ENCODE measurements around the gene ZNF554. TPM values are rescaled to one million over a fixed set of nuclear protein-coding genes. Genes with fewer than 3 reads are reported as not detected.
A peak's percentile ranks its signal among the peaks of the same experiment; 100 is the strongest.

The ZNF554 gene
- total RNA-seq, 2 experiments from 2014 or later: 3.5 to 3.6 TPM

DNA sequence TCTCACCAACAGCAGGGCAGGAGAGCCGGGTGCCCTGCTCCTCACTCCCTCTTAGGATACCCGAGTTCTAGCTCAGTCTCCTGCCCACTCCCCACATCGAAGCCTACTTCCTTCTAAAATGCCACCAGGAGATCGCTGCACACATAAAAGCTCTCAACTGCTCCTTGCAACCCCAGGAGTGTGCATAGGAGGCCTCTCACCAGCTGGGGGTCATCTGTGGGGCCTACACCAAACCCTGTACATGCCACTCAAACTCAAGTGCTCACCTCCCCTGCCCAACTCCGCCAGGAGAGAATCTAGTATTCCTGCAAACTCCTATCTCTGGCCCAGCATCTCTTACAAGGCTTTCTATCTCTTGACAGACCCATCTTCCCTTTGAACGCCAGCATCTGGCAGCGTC lies 39.4 kb upstream of the ZNF554 start:
- H3K36me3 Mint-ChIP-seq (ENCODE audit: low read depth): peaks cover 25% of the 10 kb centered on the region
- POLR2A ChIA-PET: no interaction called here
- no peak for ATAC-seq (ENCODE audit: poor library complexity)
- intact Hi-C loops (cut with DNase I, micrococcal nuclease): no loop called here
- H3K4me3 Mint-ChIP-seq: peak overlapping the region; percentile 54
- H3K9me3 Mint-ChIP-seq: no peaks in the 10 kb centered on the region
- peaks cover 60% of the 10 kb centered on the region for H3K4me1 Mint-ChIP-seq (ENCODE audit: low read depth)
- Histone ChIP-seq H3K4me1 (ENCODE audit: insufficient read depth, low read length) (peaks cover 64% of the 10 kb centered on the region), H3K27me3 (ENCODE audit: control insufficient read depth in 1 of 2, insufficient read depth in 2 of 2, low read length in 2 of 2) (no peaks in the 10 kb centered on the region), H3K36me3 (ENCODE audit: insufficient read depth, low read length) (peaks cover 3% of the 10 kb centered on the region), H3K4me3 (ENCODE audit: low read length) (no peak overlapping the region), H3K27ac (ENCODE audit: low read depth in 1 of 2, low read length in 2 of 2) (no peak overlapping the region), H3K9me3 (ENCODE audit: control insufficient read depth in 1 of 2, insufficient read depth in 1 of 2, low read length in 2 of 2) (no peaks in the 10 kb centered on the region)
- CTCF ChIA-PET: interaction anchor here (1.9 kb wide), 1 partner anchor 31 kb away, joined by 7 read pairs; no protein-coding TSS in a partner anchor
- TF ChIP-seq, protein P1, sequence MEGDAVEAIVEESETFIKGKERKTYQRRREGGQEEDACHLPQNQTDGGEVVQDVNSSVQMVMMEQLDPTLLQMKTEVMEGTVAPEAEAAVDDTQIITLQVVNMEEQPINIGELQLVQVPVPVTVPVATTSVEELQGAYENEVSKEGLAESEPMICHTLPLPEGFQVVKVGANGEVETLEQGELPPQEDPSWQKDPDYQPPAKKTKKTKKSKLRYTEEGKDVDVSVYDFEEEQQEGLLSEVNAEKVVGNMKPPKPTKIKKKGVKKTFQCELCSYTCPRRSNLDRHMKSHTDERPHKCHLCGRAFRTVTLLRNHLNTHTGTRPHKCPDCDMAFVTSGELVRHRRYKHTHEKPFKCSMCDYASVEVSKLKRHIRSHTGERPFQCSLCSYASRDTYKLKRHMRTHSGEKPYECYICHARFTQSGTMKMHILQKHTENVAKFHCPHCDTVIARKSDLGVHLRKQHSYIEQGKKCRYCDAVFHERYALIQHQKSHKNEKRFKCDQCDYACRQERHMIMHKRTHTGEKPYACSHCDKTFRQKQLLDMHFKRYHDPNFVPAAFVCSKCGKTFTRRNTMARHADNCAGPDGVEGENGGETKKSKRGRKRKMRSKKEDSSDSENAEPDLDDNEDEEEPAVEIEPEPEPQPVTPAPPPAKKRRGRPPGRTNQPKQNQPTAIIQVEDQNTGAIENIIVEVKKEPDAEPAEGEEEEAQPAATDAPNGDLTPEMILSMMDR (IDR thresholded peaks at IDR 0.05): no peak
- H3K27me3 Mint-ChIP-seq: no peaks in the 10 kb centered on the region
- DNase-seq: no peak
- peak overlapping the region; percentile 25 for H3K27ac Mint-ChIP-seq

DNA sequence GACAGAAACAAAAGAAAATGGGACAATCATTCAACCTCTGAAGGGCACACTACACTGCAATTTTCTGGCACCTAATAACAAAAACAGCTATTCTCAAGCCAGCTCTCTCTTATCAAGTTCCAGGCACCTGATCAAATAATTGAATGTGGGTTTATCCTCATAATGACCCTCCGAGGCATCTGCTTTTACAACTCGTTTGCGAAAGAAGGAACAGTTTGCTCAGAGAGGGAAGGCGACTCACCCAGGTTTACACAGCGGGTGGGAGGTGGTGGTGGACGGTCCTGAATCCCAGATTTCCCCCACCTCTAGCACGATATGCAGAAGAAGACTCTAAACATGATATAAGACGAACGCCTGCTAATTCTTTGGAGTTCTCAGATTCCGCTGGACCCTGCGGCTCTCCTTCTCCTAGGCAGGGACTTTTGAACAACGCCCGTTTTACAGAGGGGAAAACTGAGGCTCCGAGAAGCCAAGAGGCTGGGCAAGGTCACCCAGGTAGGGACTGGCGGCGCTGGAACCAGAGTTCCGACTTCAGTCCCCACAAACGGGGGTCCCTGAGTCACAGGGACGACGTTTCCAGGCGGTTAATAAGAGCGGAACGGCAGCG lies 37.2 kb upstream of the ZNF554 start:
- no peak for ATAC-seq (ENCODE audit: poor library complexity)
- peak in 1 of 14 experiments; percentile 20 for DNase-seq
- H3K27ac ChIP-seq (ENCODE audit: low read depth in 1 of 2, low read length in 2 of 2): peak overlapping the region; percentile 79 to 90
- ChIA-PET CTCF (interaction anchor here (1.1 to 1.4 kb wide), 4 partner anchors 33 to 59 kb away, joined by 3 to 6 read pairs (median 4); partner anchors contain the start of genes ZNF554 and ZNF555), POLR2A (interaction anchor here (1.0 to 1.5 kb wide), 4 partner anchors 39 to 307 kb away, joined by 3 to 6 read pairs (median 6); partner anchors contain the start of genes GADD45B and ZNF555)
- H3K9me3 ChIP-seq (ENCODE audit: control insufficient read depth in 1 of 2, insufficient read depth in 1 of 2, low read length in 2 of 2): no peaks in the 10 kb centered on the region
- peaks cover 15% of the 10 kb centered on the region for H3K36me3 Mint-ChIP-seq (ENCODE audit: low read depth)
- peaks cover 3% of the 10 kb centered on the region for H3K36me3 ChIP-seq (ENCODE audit: insufficient read depth, low read length)
- TF ChIP-seq, protein P1 (IDR thresholded peaks at IDR 0.05): no peak
- peak overlapping the region; percentile 94 for H3K4me3 Mint-ChIP-seq
- peak overlapping the region; percentile 100 for H3K4me3 ChIP-seq (ENCODE audit: low read length)
- intact Hi-C loops (cut with DNase I, micrococcal nuclease): loop anchor here in 1 of 2 experiments (2.0 kb wide), 1 partner anchor 42 kb away; the partner anchor contains the start of gene SLC39A3
- H3K9me3 Mint-ChIP-seq: no peaks in the 10 kb centered on the region
- peaks cover 52% of the 10 kb centered on the region for H3K4me1 Mint-ChIP-seq (ENCODE audit: low read depth)
- H3K27ac Mint-ChIP-seq: peak overlapping the region; percentile 91
- H3K4me1 ChIP-seq (ENCODE audit: insufficient read depth, low read length): peaks cover 62% of the 10 kb centered on the region
- no peaks in the 10 kb centered on the region for H3K27me3 Mint-ChIP-seq
- no peaks in the 10 kb centered on the region for H3K27me3 ChIP-seq (ENCODE audit: control insufficient read depth in 1 of 2, insufficient read depth in 2 of 2, low read length in 2 of 2)

DNA sequence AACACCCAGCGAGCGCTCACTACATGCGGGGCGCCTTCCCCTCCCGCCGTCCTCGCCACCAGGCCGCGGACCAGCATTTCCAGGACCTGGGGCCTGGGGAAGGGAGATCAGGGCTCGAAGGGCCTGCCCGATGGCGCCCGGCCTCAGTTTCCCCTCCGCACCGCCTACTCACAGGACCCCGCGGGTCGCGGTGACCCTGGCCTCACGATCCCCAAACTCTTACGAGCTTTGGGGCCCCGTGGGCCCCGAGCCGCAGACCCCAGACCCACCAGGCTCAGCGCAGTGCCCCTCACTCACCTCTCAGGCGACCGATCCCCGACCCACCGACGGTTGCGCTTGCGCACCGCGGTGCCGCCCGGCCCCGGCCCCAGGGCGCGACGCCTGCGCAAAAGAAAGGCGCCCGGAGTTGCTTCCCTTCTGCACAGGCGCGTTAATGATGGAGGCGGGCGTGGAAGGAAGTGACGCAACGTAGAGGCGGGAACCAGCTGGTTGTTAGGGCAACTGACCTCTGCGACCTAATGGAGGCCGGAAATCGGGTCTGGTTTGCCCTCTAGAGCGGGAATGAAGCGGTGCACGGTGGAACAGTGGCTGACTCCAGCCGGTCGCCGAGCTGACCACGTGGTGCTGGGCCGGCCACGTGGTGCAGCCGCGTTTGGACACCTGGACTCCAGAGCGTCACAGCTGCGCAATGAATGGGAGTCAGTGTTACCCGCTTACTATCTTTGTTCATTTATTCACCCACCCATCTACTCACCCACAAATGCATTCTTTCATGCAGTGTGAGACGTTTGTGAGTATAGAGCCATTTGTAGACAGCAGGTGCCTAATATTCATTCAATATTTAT lies 36.5 kb upstream of the ZNF554 start, which contains the start of gene SGTA:
TSS of gene SGTA (minus strand) at position 338 of the 845 bp plus-strand sequence. CDS start 14,205 bp downstream, outside the sequence.
- Mint-ChIP-seq H3K4me1 (ENCODE audit: low read depth) (peaks cover 54% of the 10 kb centered on the region), H3K27me3 (no peaks in the 10 kb centered on the region), H3K27ac (peak within 1 kb of the TSS; percentile 91), H3K9me3 (no peaks in the 10 kb centered on the region), H3K4me3 (peak within 1 kb of the TSS; percentile 94), H3K36me3 (ENCODE audit: low read depth) (peaks cover 15% of the 10 kb centered on the region)
- peak; percentile 91 to 99 (median 95) for DNase-seq
- Histone ChIP-seq H3K9me3 (ENCODE audit: control insufficient read depth in 1 of 2, insufficient read depth in 1 of 2, low read length in 2 of 2) (no peaks in the 10 kb centered on the region), H3K36me3 (ENCODE audit: insufficient read depth, low read length) (peaks cover 3% of the 10 kb centered on the region), H3K4me3 (ENCODE audit: low read length) (peak within 1 kb of the TSS; percentile 100), H3K27ac (ENCODE audit: low read depth in 1 of 2, low read length in 2 of 2) (peak within 1 kb of the TSS; percentile 79 to 90), H3K4me1 (ENCODE audit: insufficient read depth, low read length) (peaks cover 62% of the 10 kb centered on the region), H3K27me3 (ENCODE audit: control insufficient read depth in 1 of 2, insufficient read depth in 2 of 2, low read length in 2 of 2) (no peaks in the 10 kb centered on the region)
- TF ChIP-seq, protein P1 (IDR thresholded peaks at IDR 0.05): peak; percentile 45
- peak; percentile 60 for ATAC-seq (ENCODE audit: poor library complexity)
- ChIA-PET CTCF (interaction anchor here (0.5 to 1.4 kb wide), 5 partner anchors 34 to 1205 kb away, joined by 3 to 6 read pairs (median 4); partner anchors contain the start of genes ZNF554 and ZNF555), POLR2A (interaction anchor here (0.6 to 1.5 kb wide), 6 partner anchors 38 to 307 kb away, joined by 3 to 6 read pairs (median 4); partner anchors contain the start of genes GADD45B and ZNF555)
- intact Hi-C loops (cut with DNase I, micrococcal nuclease): loop anchor here (1.0 to 2.0 kb wide), 2 partner anchors 42 to 43 kb away; partner anchors contain the start of gene SLC39A3 (in 2 of the 2)
